ENCODE measurements around the gene CALCOCO1. TPM values are rescaled to one million over a fixed set of nuclear protein-coding genes. Genes with fewer than 3 reads are reported as not detected.

Gene CALCOCO1
- total and polyA plus RNA-seq, 10 of the 15 experiments (the other 5 are each of a cell fraction or from before 2014, with no cell fraction given), result 2.8 to 55.9 (median 13.7) TPM

Other genes with a start within 250 kb of the CALCOCO1 start
Only the 7 nearest of the 10 such genes appear.
- 46.1 and 47.1 TPM in 2 replicates for gene TARBP2, start 226.2 kb downstream of the CALCOCO1 start, total RNA-seq (2014; rRNA removed)
- 21.4 and 26.1 TPM in 2 replicates for gene TARBP2, start 226.2 kb downstream of the CALCOCO1 start, total RNA-seq (2014; rRNA removed; fragmentation: Illumina TruSeq; extraction: Trizol)
- gene TARBP2, start 226.2 kb downstream of the CALCOCO1 start, total RNA-seq (2021), result 42.4 and 43.2 TPM in 2 replicates
- gene TARBP2, start 226.2 kb downstream of the CALCOCO1 start, polyA plus RNA-seq (2011; rRNA removed), result 18.3 and 30.4 TPM in 2 replicates
- gene TARBP2, start 226.2 kb downstream of the CALCOCO1 start, polyA plus RNA-seq (2014; fragmentation: Illumina TruSeq; extraction: Trizol), result 13.6 and 22.1 TPM in 2 replicates
- gene TARBP2, start 226.2 kb downstream of the CALCOCO1 start, polyA plus RNA-seq (2014; fragmentation: Nextera tagmentation; extraction: Ambion mirVana), result 1 to 10 TPM; 5.5 to 9.4 TPM
- 44.2 and 54.0 TPM in 2 replicates for gene TARBP2, start 226.2 kb downstream of the CALCOCO1 start, polyA plus RNA-seq (2014; rRNA removed)
- gene TARBP2, start 226.2 kb downstream of the CALCOCO1 start, polyA plus RNA-seq (2016; fragmentation: Nextera tagmentation; extraction: Ambion mirVana), result 10 to 100 TPM; 58.7 to 60.1 TPM
- 0.23 TPM in 1 of 2 replicates, not detected in the other for gene NPFF, start 220.0 kb downstream of the CALCOCO1 start, total RNA-seq (2014; rRNA removed)
- gene NPFF, start 220.0 kb downstream of the CALCOCO1 start, total RNA-seq (2014; rRNA removed; fragmentation: Illumina TruSeq; extraction: Trizol), result not detected in 2 replicates
- not detected in 2 replicates for gene NPFF, start 220.0 kb downstream of the CALCOCO1 start, total RNA-seq (2021)
- not detected in 2 replicates for gene NPFF, start 220.0 kb downstream of the CALCOCO1 start, polyA plus RNA-seq (2011; rRNA removed)
- gene NPFF, start 220.0 kb downstream of the CALCOCO1 start, polyA plus RNA-seq (2014; fragmentation: Illumina TruSeq; extraction: Trizol), result not detected in 2 replicates
- under 1 TPM; 0.21 to 0.69 TPM for gene NPFF, start 220.0 kb downstream of the CALCOCO1 start, polyA plus RNA-seq (2014; fragmentation: Nextera tagmentation; extraction: Ambion mirVana)
- 0.22 TPM in 1 of 2 replicates, not detected in the other for gene NPFF, start 220.0 kb downstream of the CALCOCO1 start, polyA plus RNA-seq (2014; rRNA removed)
- gene NPFF, start 220.0 kb downstream of the CALCOCO1 start, polyA plus RNA-seq (2016; fragmentation: Nextera tagmentation; extraction: Ambion mirVana), result not detected
- 9.1 and 11.4 TPM in 2 replicates for gene ATF7, start 101.1 kb downstream of the CALCOCO1 start, total RNA-seq (2014; rRNA removed)
- gene ATF7, start 101.1 kb downstream of the CALCOCO1 start, total RNA-seq (2014; rRNA removed; fragmentation: Illumina TruSeq; extraction: Trizol), result 14.6 and 16.1 TPM in 2 replicates
- 21.5 and 23.6 TPM in 2 replicates for gene ATF7, start 101.1 kb downstream of the CALCOCO1 start, total RNA-seq (2021)
- 14.5 and 16.4 TPM in 2 replicates for gene ATF7, start 101.1 kb downstream of the CALCOCO1 start, polyA plus RNA-seq (2011; rRNA removed)
- 21.9 and 26.4 TPM in 2 replicates for gene ATF7, start 101.1 kb downstream of the CALCOCO1 start, polyA plus RNA-seq (2014; fragmentation: Illumina TruSeq; extraction: Trizol)
- 10 to 100 TPM; 21.8 to 26.8 TPM for gene ATF7, start 101.1 kb downstream of the CALCOCO1 start, polyA plus RNA-seq (2014; fragmentation: Nextera tagmentation; extraction: Ambion mirVana)
- gene ATF7, start 101.1 kb downstream of the CALCOCO1 start, polyA plus RNA-seq (2014; rRNA removed), result 14.1 and 17.2 TPM in 2 replicates
- gene ATF7, start 101.1 kb downstream of the CALCOCO1 start, polyA plus RNA-seq (2016; fragmentation: Nextera tagmentation; extraction: Ambion mirVana), result 10 to 100 TPM; 30.2 to 30.7 TPM
- 401 and 458 TPM in 2 replicates for gene ATP5MC2, start 51.4 kb downstream of the CALCOCO1 start, total RNA-seq (2014; rRNA removed)
- 403 and 422 TPM in 2 replicates for gene ATP5MC2, start 51.4 kb downstream of the CALCOCO1 start, total RNA-seq (2014; rRNA removed; fragmentation: Illumina TruSeq; extraction: Trizol)
- 380 and 418 TPM in 2 replicates for gene ATP5MC2, start 51.4 kb downstream of the CALCOCO1 start, total RNA-seq (2021)
- gene ATP5MC2, start 51.4 kb downstream of the CALCOCO1 start, polyA plus RNA-seq (2011; rRNA removed), result 202 and 379 TPM in 2 replicates
- 642 and 648 TPM in 2 replicates for gene ATP5MC2, start 51.4 kb downstream of the CALCOCO1 start, polyA plus RNA-seq (2014; fragmentation: Illumina TruSeq; extraction: Trizol)
- 1,000 to 10,000 TPM in 1 of 2 experiments, 100 to 1,000 TPM in 1; 972 to 1,090 TPM for gene ATP5MC2, start 51.4 kb downstream of the CALCOCO1 start, polyA plus RNA-seq (2014; fragmentation: Nextera tagmentation; extraction: Ambion mirVana)
- 470 and 606 TPM in 2 replicates for gene ATP5MC2, start 51.4 kb downstream of the CALCOCO1 start, polyA plus RNA-seq (2014; rRNA removed)
- 100 to 1,000 TPM; 581 to 601 TPM for gene ATP5MC2, start 51.4 kb downstream of the CALCOCO1 start, polyA plus RNA-seq (2016; fragmentation: Nextera tagmentation; extraction: Ambion mirVana)
- not detected in 2 replicates for gene CISTR, start 24.5 kb upstream of the CALCOCO1 start, total RNA-seq (2014; rRNA removed)
- gene CISTR, start 24.5 kb upstream of the CALCOCO1 start, total RNA-seq (2014; rRNA removed; fragmentation: Illumina TruSeq; extraction: Trizol), result not detected in 2 replicates
- not detected in 2 replicates for gene CISTR, start 24.5 kb upstream of the CALCOCO1 start, total RNA-seq (2021)
- 0.19 and 0.26 TPM in 2 replicates for gene CISTR, start 24.5 kb upstream of the CALCOCO1 start, polyA plus RNA-seq (2011; rRNA removed)
- not detected in 2 replicates for gene CISTR, start 24.5 kb upstream of the CALCOCO1 start, polyA plus RNA-seq (2014; fragmentation: Illumina TruSeq; extraction: Trizol)
- gene CISTR, start 24.5 kb upstream of the CALCOCO1 start, polyA plus RNA-seq (2014; fragmentation: Nextera tagmentation; extraction: Ambion mirVana), result not detected
- gene CISTR, start 24.5 kb upstream of the CALCOCO1 start, polyA plus RNA-seq (2014; rRNA removed), result not detected in 2 replicates
- gene CISTR, start 24.5 kb upstream of the CALCOCO1 start, polyA plus RNA-seq (2016; fragmentation: Nextera tagmentation; extraction: Ambion mirVana), result not detected
- gene HOXC13, start 211.4 kb upstream of the CALCOCO1 start, total RNA-seq (2014; rRNA removed), result not detected in 2 replicates
- gene HOXC13, start 211.4 kb upstream of the CALCOCO1 start, total RNA-seq (2014; rRNA removed; fragmentation: Illumina TruSeq; extraction: Trizol), result not detected in 2 replicates
- gene HOXC13, start 211.4 kb upstream of the CALCOCO1 start, total RNA-seq (2021), result not detected in 2 replicates
- gene HOXC13, start 211.4 kb upstream of the CALCOCO1 start, polyA plus RNA-seq (2011; rRNA removed), result not detected in 2 replicates
- gene HOXC13, start 211.4 kb upstream of the CALCOCO1 start, polyA plus RNA-seq (2014; fragmentation: Illumina TruSeq; extraction: Trizol), result not detected in 2 replicates
- gene HOXC13, start 211.4 kb upstream of the CALCOCO1 start, polyA plus RNA-seq (2014; fragmentation: Nextera tagmentation; extraction: Ambion mirVana), result not detected
- gene HOXC13, start 211.4 kb upstream of the CALCOCO1 start, polyA plus RNA-seq (2014; rRNA removed), result not detected in 2 replicates
- not detected for gene HOXC13, start 211.4 kb upstream of the CALCOCO1 start, polyA plus RNA-seq (2016; fragmentation: Nextera tagmentation; extraction: Ambion mirVana)
- not detected in 2 replicates for gene HOXC12, start 227.5 kb upstream of the CALCOCO1 start, total RNA-seq (2014; rRNA removed)
- not detected in 2 replicates for gene HOXC12, start 227.5 kb upstream of the CALCOCO1 start, total RNA-seq (2014; rRNA removed; fragmentation: Illumina TruSeq; extraction: Trizol)
- not detected in 2 replicates for gene HOXC12, start 227.5 kb upstream of the CALCOCO1 start, total RNA-seq (2021)
- gene HOXC12, start 227.5 kb upstream of the CALCOCO1 start, polyA plus RNA-seq (2011; rRNA removed), result not detected in 2 replicates
- gene HOXC12, start 227.5 kb upstream of the CALCOCO1 start, polyA plus RNA-seq (2014; fragmentation: Illumina TruSeq; extraction: Trizol), result not detected in 2 replicates
- gene HOXC12, start 227.5 kb upstream of the CALCOCO1 start, polyA plus RNA-seq (2014; fragmentation: Nextera tagmentation; extraction: Ambion mirVana), result not detected
- not detected in 2 replicates for gene HOXC12, start 227.5 kb upstream of the CALCOCO1 start, polyA plus RNA-seq (2014; rRNA removed)
- gene HOXC12, start 227.5 kb upstream of the CALCOCO1 start, polyA plus RNA-seq (2016; fragmentation: Nextera tagmentation; extraction: Ambion mirVana), result not detected

All from GM12878 (cell line).